ENCODE measurements around the gene TMEM203.
A peak's percentile ranks its signal among the peaks of the same experiment; 100 is the strongest.

TMEM203 gene

GRCh38 chr9:137193771-137194170, 11.7 kb downstream of the TMEM203 start:
- no peak for DNase-seq

- DNase-seq: no peak
These were observed 12.6 kb downstream of the TMEM203 start for GRCh38 chr9:137192859-137193258.

GRCh38 chr9:137192448-137192780, 13.0 kb downstream of the TMEM203 start:
- DNase-seq: no peak

GRCh38 chr9:137191691-137192447, 13.6 kb downstream of the TMEM203 start:
- no peak for DNase-seq

- no peak for DNase-seq
These were observed 14.2 kb downstream of the TMEM203 start for GRCh38 chr9:137191245-137191644.

- no peak for DNase-seq
These were observed 15.1 kb downstream of the TMEM203 start for GRCh38 chr9:137190315-137190856.

GRCh38 chr9:137189297-137190295, 15.9 kb downstream of the TMEM203 start:
- no peak for DNase-seq

- DNase-seq: peak; percentile 50
These were observed 16.8 kb downstream of the TMEM203 start, which contains the start of the genes ANAPC2 and SSNA1 for GRCh38 chr9:137188490-137189296. TSS of gene ANAPC2 (minus strand) at chr9:137188560. CDS start at chr9:137188532, 28 bp downstream. TSS of gene SSNA1 (plus strand) at chr9:137188676. CDS start at chr9:137188727, 51 bp downstream.

- no peak for DNase-seq
These were observed 17.4 kb downstream of the TMEM203 start for GRCh38 chr9:137188086-137188489.

GRCh38 chr9:137187386-137187785, 18.1 kb downstream of the TMEM203 start:
- no peak for DNase-seq

GRCh38 chr9:137186385-137186784, 19.1 kb downstream of the TMEM203 start:
- no peak for DNase-seq

GRCh38 chr9:137185921-137186320, 19.5 kb downstream of the TMEM203 start:
- no peak for DNase-seq

- DNase-seq: no peak
These were observed 20.4 kb downstream of the TMEM203 start for GRCh38 chr9:137184881-137185660.

- DNase-seq: no peak
These were observed 21.4 kb downstream of the TMEM203 start for GRCh38 chr9:137183980-137184595.

- no peak for DNase-seq
These were observed 22.6 kb downstream of the TMEM203 start for GRCh38 chr9:137182836-137183235.

GRCh38 chr9:137181680-137182079, 23.8 kb downstream of the TMEM203 start:
- DNase-seq: no peak

GRCh38 chr9:137180491-137180890, 25.0 kb downstream of the TMEM203 start:
- no peak for DNase-seq

- no peak for DNase-seq
These were observed 25.7 kb downstream of the TMEM203 start for GRCh38 chr9:137179761-137180160.

GRCh38 chr9:137178939-137179630, 26.4 kb downstream of the TMEM203 start:
- no peak for DNase-seq

GRCh38 chr9:137178201-137178938, 27.1 kb downstream of the TMEM203 start:
- no peak for DNase-seq

Data from NCI-H526 treated with DMSO at 0.1 percent for 48 hours (cell line).